Prostate gland (tissue), 2 donors: ENCODE measurements around the gene GBP5. TPM values are rescaled to one million over a fixed set of nuclear protein-coding genes. Genes with fewer than 3 reads are reported as not detected.

Experiments
- DNase-seq: peaks from one replicate; pipeline ENCODE4 v3.0.0-alpha.2; 2019; ENCODE audit warnings: low spot score
- H3K27ac ChIP-seq, 2 donors: fragments of 200-600 bp; sonication (generic); 2 replicates each; pipeline ENCODE4 v1.5.1; 2017 to 2019
- H3K27me3 ChIP-seq: fragments of 200-600 bp; sonication (generic); replicated peaks from 2 replicates; pipeline ENCODE4 v1.5.1; 2019; ENCODE audit not compliant: insufficient read depth
- H3K36me3 ChIP-seq, 2 donors: fragments of 200-600 bp; sonication (generic); 1 replicate in 1 of 2; 2 replicates in 1 of 2; pipeline versions ENCODE4 v1.5.1 to v1.8.1; 2017 to 2019
- H3K4me1 ChIP-seq: fragments of 200-600 bp; sonication (generic); replicated peaks from 2 replicates; pipeline ENCODE4 v1.5.1; 2019
- H3K4me3 ChIP-seq, 2 donors: fragments of 200-600 bp; sonication (generic); 2 replicates each; pipeline ENCODE4 v1.5.1; 2017 to 2019
- H3K9me3 ChIP-seq: fragments of 200-600 bp; sonication (generic); 2 replicates; pipeline ENCODE4 v1.5.1; 2017
- CTCF ChIP-seq, 4 experiments: fragments of 200-600 bp in 2 of 4; fragments of 450-650 bp in 2 of 4; sonication (generic) in 2 of 4; IDR thresholded peaks; 1 replicate in 3 of 4; 2 replicates in 1 of 4; pipeline ENCODE4 v1.5.1; 2016 to 2019; ENCODE audit warnings: antibody characterized with exemption in 4 of 4, mild to moderate bottlenecking in 2 of 4, moderate library complexity in 2 of 4
- POLR2A ChIP-seq: fragments of 450-650 bp; IDR thresholded peaks from one replicate; pipeline ENCODE4 v1.6.1; 2016; ENCODE audit warnings: antibody characterized with exemption, mild to moderate bottlenecking
- POLR2AphosphoS5 ChIP-seq: sonication (generic); formaldehyde crosslinking; IDR thresholded peaks from one replicate; pipeline ENCODE4 v1.6.1; 2017; ENCODE audit warnings: antibody characterized with exemption
- WGBS: methylation state at CpG from one replicate; pipeline ENCODE4 v1.1.5; 2018; 5-methylcytosine and 5-hydroxymethylcytosine counted together
- intact Hi-C: fragments of 100-400 bp; cut with DNase I; formaldehyde crosslinking; loops from one replicate; pipeline ENCODE4 v1.14.2; 2022
- total RNA-seq, 2 donors: library from RNA; depleted of rRNA; stranded (reverse); fragments of >200 nt; gene quantifications; one replicate each; pipeline ENCODE4 v1.1.0, GENCODE V29; 2016

Gene GBP5
- total RNA-seq, 2 donors from 2014 or later = 0.23 to 5.8 TPM

- H3K9me3 ChIP-seq = no peaks in the 10 kb centered on the region
- H3K27me3 ChIP-seq = no peaks in the 10 kb centered on the region
- WGBS = 66% methylated on average over 3 of the region's 3 CpGs
- TF ChIP-seq POLR2AphosphoS5 = no peak
- TF ChIP-seq CTCF (IDR thresholded peaks at IDR 0.05) = no peak
- TF ChIP-seq POLR2A = no peak
- intact Hi-C loops = loop anchor here (10.0 kb wide), 1 partner anchor 267 kb away; no protein-coding TSS in a partner anchor
- no peak for DNase-seq
- no peaks in the 10 kb centered on the region for H3K4me1 ChIP-seq
- no peaks in the 10 kb centered on the region for H3K36me3 ChIP-seq
- H3K27ac ChIP-seq = no peak overlapping the region
- H3K4me3 ChIP-seq = no peak overlapping the region
Observed at GRCh38 chr1:89271341-89272015, 1.2 kb downstream of the GBP5 start.

- Histone ChIP-seq H3K4me3 (no peak overlapping the region), H3K27me3 (no peaks in the 10 kb centered on the region), H3K4me1 (no peaks in the 10 kb centered on the region), H3K9me3 (no peaks in the 10 kb centered on the region), H3K27ac (no peak overlapping the region), H3K36me3 (no peaks in the 10 kb centered on the region)
- WGBS = 100% methylated on average over 1 of the region's 1 CpG
- TF ChIP-seq CTCF (IDR thresholded peaks at IDR 0.05) = no peak
- no peak for TF ChIP-seq POLR2A
- no peak for TF ChIP-seq POLR2AphosphoS5
- intact Hi-C loops = loop anchor here (10.0 kb wide), 1 partner anchor 266 kb away; no protein-coding TSS in a partner anchor
- no peak for DNase-seq
Observed at GRCh38 chr1:89270423-89270822, 2.2 kb downstream of the GBP5 start.

- DNase-seq = no peak
- no peaks in the 10 kb centered on the region for H3K9me3 ChIP-seq
- H3K27ac ChIP-seq = no peak overlapping the region
- WGBS = 86% methylated on average over 5 of the region's 5 CpGs
- no peak overlapping the region for H3K4me3 ChIP-seq
- intact Hi-C loops = no loop called here
- no peaks in the 10 kb centered on the region for H3K4me1 ChIP-seq
- TF ChIP-seq POLR2A (no peak), CTCF (IDR thresholded peaks at IDR 0.05) (no peak), POLR2AphosphoS5 (no peak)
- H3K27me3 ChIP-seq = no peaks in the 10 kb centered on the region
- H3K36me3 ChIP-seq = no peaks in the 10 kb centered on the region
Observed at GRCh38 chr1:89269277-89269676, 3.4 kb downstream of the GBP5 start.

GRCh38 chr1:89262643-89263042, 10.0 kb downstream of the GBP5 start:
- Histone ChIP-seq H3K4me1 (peaks cover 5% of the 10 kb centered on the region), H3K9me3 (no peaks in the 10 kb centered on the region), H3K36me3 (no peaks in the 10 kb centered on the region), H3K27ac (no peak overlapping the region), H3K27me3 (no peaks in the 10 kb centered on the region), H3K4me3 (no peak overlapping the region)
- WGBS = 31% methylated on average over 2 of the region's 2 CpGs
- no peak for DNase-seq
- no peak for TF ChIP-seq CTCF (IDR thresholded peaks at IDR 0.05)
- no peak for TF ChIP-seq POLR2A
- TF ChIP-seq POLR2AphosphoS5 = no peak
- intact Hi-C loops = no loop called here

GRCh38 chr1:89261926-89262515, 10.6 kb downstream of the GBP5 start:
- TF ChIP-seq CTCF (IDR thresholded peaks at IDR 0.05) = no peak
- Histone ChIP-seq H3K4me1 (peaks cover 5% of the 10 kb centered on the region), H3K27me3 (no peaks in the 10 kb centered on the region), H3K27ac (no peak overlapping the region), H3K9me3 (no peaks in the 10 kb centered on the region), H3K36me3 (no peaks in the 10 kb centered on the region), H3K4me3 (no peak overlapping the region)
- DNase-seq = no peak
- intact Hi-C loops = no loop called here
- WGBS = 37% methylated on average over 6 of the region's 6 CpGs
